ENCODE measurements around the gene PCDH20.
"Not testable (repeated sequence)": the region's sequence is repeated elsewhere in the genome, so short reads cannot be mapped to it uniquely, and the experiment has no call there.

PCDH20 gene

GRCh38 chr13:61415749-61416148 is at the start of gene PCDH20:
PCDH20 (minus strand) TSS chr13:61415849; CDS start chr13:61415158, 691 bp downstream.
- no peak for DNase-seq (ENCODE audit: low read depth in 2 of 2)

GRCh38 chr13:61463024-61463423 is 47.4 kb upstream of the PCDH20 start:
- no peak for DNase-seq (ENCODE audit: low read depth in 2 of 2)

- no peak for DNase-seq (ENCODE audit: low read depth in 2 of 2)
Measured at GRCh38 chr13:61453121-61453520, 37.5 kb upstream of the PCDH20 start.

GRCh38 chr13:61432029-61432428 is 16.4 kb upstream of the PCDH20 start:
- no peak for DNase-seq (ENCODE audit: low read depth in 2 of 2)

- no peak for DNase-seq (ENCODE audit: low read depth in 2 of 2)
Measured at GRCh38 chr13:61423915-61424314, 8.3 kb upstream of the PCDH20 start.

- no peak for DNase-seq (ENCODE audit: low read depth in 2 of 2)
Measured at GRCh38 chr13:61417086-61417570, 1.5 kb upstream of the PCDH20 start.

- no peak for DNase-seq (ENCODE audit: low read depth in 2 of 2)
Measured at GRCh38 chr13:61415058-61415721, 459 bp downstream of the PCDH20 start.

GRCh38 chr13:61414686-61415057 is 977 bp downstream of the PCDH20 start:
- DNase-seq (ENCODE audit: low read depth in 2 of 2), result no peak

- DNase-seq (ENCODE audit: low read depth in 2 of 2), result no peak
Measured at GRCh38 chr13:61413572-61414535, 1.8 kb downstream of the PCDH20 start.

GRCh38 chr13:61410669-61411297 is 4.9 kb downstream of the PCDH20 start:
- DNase-seq (ENCODE audit: low read depth in 2 of 2), result no peak

- DNase-seq (ENCODE audit: low read depth in 2 of 2), result no peak
Measured at GRCh38 chr13:61410266-61410665, 5.4 kb downstream of the PCDH20 start.

GRCh38 chr13:61408571-61408970 is 7.1 kb downstream of the PCDH20 start:
- DNase-seq (ENCODE audit: low read depth in 2 of 2), result no peak

GRCh38 chr13:61406275-61406674 is 9.4 kb downstream of the PCDH20 start:
- DNase-seq (ENCODE audit: low read depth in 2 of 2), result no peak

- DNase-seq (ENCODE audit: low read depth in 2 of 2), result no peak
Measured at GRCh38 chr13:61396121-61396520, 19.5 kb downstream of the PCDH20 start.

GRCh38 chr13:61391426-61391825 is 24.2 kb downstream of the PCDH20 start:
- DNase-seq (ENCODE audit: low read depth in 2 of 2), result no peak

- DNase-seq (ENCODE audit: low read depth in 2 of 2), result no peak
Measured at GRCh38 chr13:61387694-61388093, 28.0 kb downstream of the PCDH20 start.

- no peak for DNase-seq (ENCODE audit: low read depth in 2 of 2)
Measured at GRCh38 chr13:61383111-61383510, 32.5 kb downstream of the PCDH20 start.

- no peak for DNase-seq (ENCODE audit: low read depth in 2 of 2)
Measured at GRCh38 chr13:61370520-61370919, 45.1 kb downstream of the PCDH20 start.

- not testable (repeated sequence) for DNase-seq (ENCODE audit: low read depth in 2 of 2)
Measured at GRCh38 chr13:61364690-61365089, 51.0 kb downstream of the PCDH20 start.

GRCh38 chr13:61362522-61362921 is 53.1 kb downstream of the PCDH20 start:
- no peak for DNase-seq (ENCODE audit: low read depth in 2 of 2)
